ENCODE measurements around the gene YIF1A.
A peak's percentile ranks its signal among the peaks of the same experiment; 100 is the strongest.
"Not testable (repeated sequence)": the region's sequence is repeated elsewhere in the genome, so short reads cannot be mapped to it uniquely, and the experiment has no call there.

Gene YIF1A

DNA sequence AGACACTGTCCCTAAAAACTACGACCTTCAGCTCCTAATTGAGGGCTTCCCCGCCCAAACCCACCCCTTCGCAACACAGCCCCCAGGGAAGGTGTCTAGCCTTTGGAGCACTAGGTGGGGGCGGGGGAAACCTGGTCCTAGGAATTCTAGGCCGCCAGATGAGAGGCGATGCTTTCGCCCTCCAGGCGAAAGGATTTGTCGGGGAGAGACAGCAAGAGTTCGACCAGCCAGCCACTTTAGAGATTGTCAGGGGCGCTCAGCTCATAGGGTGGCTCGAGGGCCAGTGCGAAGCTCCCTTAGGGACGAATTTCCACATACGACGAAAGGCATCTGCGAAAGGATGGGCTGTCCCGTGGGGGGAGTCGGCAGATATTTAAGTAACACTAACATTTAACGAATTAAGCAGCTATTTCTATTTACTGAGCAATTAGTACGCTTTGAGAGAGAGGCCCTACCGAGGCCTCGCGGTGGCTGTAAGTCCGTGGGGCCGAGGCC, 22.6 kb upstream of the YIF1A start:
- no peak for DNase-seq

DNA sequence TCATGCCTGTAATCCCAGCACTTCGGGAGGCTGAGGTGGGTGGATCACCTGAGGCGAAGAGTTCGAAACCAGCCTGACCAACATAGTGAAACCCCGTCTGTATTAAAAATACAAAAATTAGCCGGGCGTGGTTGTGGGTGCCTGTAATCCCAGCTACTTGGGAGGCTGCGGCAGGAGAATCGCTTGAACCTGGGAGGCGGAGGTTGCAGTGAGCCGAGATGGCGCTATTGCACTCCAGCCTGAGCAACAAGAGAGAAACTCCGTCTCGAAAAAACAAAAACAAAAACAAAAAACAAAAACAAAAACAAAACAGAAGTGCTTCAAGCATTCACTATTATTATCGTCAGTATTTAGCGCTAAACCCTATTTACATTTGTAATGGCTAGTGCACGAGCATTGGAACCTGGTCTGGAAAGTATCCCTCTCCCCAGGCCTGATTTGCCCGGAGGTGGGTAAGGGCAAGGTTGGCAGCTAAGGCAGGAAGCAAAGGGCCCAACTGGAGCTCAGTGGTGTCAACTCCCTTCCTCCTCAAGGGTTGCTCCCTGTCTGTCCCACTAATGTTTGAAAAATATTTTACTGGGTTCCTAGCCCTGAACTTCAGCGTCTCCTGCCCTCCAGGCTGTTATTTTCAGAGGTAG, 22.0 kb upstream of the YIF1A start:
- DNase-seq = not testable (repeated sequence)

DNA sequence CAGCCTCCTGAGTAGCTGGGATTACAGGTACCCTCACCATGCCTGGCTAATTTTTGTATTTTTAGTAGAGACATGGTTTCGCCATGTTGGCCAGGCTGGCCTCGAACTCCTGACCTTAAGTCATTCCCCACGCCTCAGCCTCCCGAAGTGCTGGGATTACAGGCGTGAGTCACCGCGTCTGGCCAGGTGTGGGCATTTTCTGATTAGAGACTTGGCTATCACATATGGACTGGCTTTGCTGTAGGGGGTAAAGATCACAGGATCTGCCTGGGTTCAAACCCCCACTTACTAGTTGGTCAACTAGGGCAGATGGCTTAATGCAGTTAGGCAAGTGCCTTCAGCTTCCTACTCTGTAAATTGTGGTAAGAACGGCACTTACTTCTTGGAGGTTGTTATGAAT, 21.4 kb upstream of the YIF1A start:
- no peak for DNase-seq

DNA sequence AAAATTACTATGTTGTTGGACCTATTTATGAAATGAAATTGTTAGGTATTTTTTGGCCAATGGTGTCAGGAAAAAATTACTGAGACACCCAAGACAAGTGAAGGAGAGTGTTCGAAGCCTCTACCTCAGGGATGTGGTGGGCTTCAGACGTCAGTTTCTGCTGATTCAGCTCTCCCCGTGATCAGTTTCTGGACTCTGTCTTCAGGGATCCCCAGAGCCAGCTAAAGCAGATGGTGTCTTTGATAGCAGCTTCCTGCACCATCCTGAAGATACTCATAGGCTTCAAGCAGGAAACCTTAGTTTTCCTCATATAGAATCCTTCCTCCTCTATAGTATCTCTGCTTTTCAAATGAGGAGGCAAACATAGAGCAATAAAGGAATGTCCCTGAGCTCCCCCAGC, 20.5 kb upstream of the YIF1A start:
- no peak for DNase-seq

DNA sequence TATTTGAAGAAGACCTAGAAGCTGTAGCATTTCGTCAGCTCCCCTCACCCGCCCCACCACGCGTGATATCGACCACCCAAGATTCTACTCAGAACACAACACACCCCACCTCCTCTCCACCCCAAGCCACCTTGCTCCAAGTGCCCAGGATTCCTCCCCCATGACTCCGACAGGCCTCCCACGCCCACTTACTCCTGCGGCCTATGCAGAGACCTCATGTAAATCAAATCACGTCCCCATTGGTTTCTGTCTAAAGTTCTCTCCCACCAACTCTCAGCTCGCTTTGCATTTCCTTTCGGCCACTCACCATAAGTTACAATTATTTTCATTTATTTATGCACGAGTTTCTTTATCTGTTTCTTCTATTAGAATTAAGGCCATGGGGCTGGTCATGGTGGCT, 13.7 kb upstream of the YIF1A start:
- no peak for DNase-seq

DNA sequence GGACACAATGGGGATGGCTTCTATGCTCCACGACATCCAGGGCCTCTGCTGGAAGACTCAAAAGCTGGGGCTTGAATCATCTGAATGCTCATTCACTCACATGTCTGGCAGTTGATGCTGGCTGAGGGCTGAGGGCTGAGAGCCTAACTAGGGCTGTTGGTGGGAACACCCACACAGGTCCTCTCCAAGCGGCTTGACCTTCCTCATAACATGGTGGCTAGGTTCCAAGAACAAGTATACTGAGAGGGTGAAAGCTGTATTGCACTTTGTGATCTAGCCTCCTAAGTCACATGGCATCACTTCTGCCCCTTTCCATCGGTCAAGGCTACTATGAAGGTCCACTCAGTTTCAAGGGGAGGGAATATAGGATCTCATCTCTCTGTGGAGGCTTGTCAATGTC, 10.2 kb upstream of the YIF1A start:
- DNase-seq = no peak

DNA sequence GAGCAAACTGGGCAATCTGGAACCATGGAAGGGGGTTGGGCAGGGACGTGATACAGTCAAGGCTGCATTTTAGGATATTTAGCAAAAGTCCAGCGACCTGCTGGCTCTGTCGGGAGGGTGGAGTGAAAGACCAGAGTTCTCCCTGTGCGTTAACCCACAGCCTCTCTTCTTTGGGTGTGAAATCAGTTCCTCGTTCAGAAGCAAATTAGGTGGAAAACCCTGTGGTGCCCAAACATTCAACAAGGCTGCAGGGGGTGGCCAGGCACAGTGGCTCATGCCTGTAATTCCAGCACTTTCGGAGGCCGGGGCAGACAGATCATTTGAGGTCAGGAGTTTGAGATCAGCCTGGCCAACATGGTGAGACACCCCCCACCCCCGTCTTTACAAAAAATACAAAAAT, 8.7 kb upstream of the YIF1A start:
- DNase-seq = no peak

DNA sequence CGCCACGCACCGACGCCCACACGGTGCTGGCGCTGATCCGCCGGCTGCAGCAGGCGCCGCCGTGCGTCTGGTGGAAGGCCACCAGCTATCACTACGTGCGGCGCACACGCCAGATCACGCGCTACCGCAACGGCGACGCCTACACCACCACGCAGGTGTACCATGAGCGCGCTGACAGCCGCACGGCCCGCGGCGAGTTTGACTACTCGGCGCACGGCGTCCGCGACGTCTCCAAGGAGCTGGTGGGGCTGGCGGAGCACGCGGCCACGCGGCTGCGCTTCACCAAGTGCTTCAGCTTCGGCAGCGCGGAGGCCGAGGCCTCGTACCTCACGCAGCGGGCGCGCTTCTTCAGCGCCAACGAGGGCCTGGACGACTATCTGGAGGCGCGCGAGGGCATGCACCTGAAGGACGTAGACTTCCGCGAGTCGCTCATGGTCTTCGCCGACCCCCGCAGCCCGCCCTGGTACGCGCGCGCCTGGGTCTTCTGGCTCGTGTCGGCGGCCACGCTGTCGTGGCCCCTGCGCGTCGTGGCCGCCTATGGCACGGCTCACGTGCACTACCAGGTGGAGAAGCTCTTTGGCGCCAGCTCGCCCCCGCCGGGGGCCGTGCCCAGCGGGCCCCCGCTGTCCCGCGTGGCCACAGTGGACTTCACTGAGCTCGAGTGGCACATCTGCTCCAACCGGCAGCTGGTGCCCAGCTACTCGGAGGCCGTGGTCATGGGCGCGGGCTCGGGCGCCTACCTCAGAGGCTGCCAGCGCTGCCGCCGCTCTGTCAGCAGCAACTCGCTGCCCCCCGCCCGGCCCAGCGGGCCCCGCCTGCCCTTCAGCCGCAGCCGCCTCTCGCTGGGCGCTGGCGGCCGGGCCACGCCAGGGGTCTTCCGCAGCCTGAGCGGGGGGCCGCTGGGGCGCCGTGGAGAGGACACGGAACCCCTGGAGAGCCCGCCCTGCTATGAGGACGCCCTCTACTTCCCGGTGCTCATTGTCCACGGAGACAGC, 6.0 kb upstream of the YIF1A start:
- DNase-seq = no peak

DNA sequence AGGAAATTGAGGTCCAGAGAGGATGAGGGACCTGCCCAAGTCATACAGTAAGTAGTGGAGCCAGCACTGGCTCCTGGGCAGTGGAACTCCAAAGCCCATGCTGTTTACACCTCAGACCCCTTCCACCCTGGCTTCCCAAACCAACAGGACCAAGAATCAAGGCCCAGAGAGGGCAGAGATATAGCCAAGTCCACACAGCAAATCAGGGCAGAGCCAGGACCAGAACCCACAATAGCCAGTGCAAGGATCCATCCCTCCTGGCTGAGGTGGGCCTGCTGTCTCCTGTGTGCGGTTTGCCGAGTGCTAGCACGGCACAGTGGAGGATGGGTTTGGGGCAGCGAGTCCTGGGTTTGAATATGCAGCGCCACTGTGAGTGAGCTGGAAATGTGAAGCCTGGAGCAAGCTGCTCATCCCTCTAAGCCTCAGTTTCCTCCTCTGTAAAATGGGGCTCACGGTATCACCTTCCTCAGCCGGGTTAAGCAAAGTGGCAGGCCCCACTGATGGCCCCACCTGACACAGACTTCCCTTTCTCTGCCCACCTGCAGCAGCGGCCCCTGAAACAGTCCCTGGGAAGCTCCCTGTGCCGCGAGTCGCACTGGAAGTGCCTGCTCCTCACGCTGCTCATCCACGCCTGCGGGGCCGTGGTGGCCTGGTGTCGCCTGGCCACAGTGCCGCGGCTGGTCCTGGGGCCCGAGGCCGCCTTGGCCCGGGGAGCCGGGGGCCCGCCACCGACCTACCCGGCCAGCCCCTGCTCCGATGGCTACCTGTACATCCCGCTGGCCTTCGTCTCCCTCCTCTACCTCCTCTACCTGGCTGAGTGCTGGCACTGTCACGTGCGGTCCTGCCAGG, 5.1 kb upstream of the YIF1A start:
- DNase-seq = no peak

DNA sequence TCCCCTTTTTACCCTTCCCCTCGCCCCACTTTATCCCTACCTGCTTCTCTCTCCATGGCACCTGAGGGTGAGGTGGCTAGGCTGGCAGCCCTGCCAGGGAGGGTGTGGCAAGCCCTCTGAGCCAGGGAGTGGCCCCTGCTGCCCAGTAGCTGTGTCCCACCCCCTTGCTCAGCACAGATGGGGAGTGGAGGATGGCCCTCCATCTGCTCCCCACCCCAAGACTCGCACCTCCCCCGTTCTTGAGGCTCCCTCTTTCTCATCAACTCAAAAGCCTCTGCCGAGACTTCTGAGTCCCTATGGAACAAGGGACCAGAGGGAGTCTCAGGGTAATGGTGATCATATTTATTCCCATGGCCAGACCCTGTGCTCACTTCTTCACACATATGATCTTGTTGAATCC, 4.4 kb upstream of the YIF1A start:
- DNase-seq = no peak

DNA sequence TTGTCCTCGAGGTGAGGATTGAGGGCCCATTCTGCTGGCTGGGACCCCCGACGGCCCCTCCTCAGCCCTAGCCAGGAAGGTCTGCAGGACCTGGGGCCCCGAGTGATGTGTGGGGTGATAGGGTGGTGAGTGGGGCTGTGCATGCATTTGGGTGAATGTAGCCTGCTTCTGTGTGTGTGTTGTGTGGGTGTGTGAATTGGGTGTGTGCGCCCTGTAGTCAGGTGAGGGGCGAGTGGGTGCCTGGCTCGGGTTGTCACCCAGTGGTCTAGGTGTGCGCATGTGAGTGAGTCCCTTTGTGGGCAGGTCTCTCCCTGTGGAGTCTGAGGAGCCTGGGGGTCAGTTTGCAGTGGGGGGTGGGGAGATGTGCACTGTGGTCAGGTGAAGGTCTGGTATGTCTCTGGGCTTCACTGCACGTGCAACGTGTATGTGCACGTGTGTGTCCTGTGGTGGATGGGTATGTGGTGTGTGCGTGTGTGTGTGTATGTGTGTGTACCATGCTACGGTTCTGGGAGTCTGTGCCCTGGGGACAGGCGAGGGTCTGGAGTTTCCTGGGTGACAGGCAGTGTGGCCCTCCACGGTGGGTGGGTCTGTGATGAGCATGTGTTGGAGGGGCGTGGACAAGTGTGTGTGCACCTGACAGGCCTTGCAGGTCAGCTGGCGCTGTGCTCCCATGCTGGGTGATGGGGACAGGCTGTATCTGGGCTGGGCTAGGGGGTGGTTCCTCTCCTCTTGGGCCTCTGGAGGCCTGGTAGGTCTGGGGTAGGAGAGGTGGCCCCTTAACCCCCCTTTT, 3.8 kb upstream of the YIF1A start:
- DNase-seq = no peak

DNA sequence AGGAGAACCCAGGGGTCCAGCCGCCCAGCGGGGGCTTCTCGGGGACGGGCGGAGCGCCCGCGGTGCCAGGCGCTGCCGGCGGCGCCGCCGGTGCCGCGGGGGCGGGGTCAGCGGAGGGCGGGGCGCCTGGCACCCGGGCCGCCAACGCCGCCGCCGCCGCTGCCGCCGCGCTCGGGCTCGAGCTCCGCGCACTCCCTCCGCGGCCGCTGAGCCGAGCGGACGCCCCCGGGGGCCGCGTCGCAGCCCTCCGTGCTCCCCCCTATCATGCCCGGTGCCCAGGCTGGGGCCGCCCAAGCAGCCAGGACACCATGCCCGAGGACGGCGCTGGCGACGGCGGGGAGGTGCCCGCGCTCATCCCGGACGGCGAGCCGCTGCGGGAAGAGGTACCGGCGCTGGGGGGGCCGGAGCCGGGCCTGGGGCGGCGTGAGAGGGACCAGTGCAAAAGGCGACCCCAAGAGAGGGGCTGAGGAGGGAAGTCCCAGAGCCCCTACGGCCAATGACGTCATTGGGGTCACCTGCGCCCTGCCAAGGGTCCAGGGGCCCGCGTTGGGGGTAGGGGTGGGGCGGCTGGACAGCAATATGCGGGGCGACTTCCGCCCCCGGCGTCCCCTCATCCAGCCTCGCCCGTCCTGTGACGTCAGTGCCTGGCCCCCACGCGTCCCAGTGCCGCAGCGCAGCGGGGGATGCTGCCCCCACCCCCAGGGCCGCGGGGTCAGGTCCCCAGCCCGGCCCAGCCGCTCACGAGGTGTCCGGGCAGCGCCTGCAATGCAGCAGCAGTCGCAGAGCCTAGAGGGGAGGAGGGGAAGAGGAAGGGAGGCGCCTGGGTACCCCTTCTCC, 3.0 kb upstream of the YIF1A start, which contains the start of gene TMEM151A:
TSS of gene TMEM151A (plus strand) at position 189 of the 837 bp plus-strand sequence. CDS start at position 309, 120 bp downstream.
- no peak for DNase-seq

DNA sequence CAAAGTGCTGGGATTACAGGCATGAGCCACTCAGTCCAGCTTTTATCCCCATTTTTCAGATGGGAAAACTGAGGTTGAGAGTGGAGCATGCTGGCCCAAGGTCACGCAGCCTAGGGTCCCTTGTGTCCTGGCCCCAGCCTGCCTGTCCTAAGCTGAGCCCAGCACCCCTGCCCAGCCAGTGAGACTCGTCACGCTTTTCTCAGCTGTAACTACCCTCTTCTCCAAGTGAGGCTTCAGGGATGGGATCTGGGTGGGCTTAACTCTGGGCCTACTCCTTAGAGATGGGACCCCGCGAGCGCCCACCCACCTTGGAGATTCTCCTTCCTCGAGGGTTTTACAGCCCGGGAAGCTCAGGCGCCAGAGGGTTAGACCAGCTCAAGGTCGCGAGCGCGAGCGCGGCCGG, 2.4 kb upstream of the YIF1A start:
- DNase-seq = no peak

DNA sequence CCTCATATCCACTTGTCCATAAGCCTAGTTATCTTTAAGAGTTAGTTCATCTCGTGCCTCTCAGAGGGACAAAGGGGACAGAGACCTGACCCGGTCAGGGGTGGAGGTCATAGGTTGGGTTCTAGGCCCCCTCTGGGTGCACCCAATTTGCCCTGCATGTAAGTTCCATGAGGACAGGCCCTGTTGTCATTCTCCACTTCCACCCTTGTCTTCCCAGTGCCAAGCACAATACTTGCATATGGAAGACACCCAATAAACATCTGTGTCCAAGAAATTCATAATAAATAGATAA, 1.3 kb upstream of the YIF1A start:
- no peak for DNase-seq

DNA sequence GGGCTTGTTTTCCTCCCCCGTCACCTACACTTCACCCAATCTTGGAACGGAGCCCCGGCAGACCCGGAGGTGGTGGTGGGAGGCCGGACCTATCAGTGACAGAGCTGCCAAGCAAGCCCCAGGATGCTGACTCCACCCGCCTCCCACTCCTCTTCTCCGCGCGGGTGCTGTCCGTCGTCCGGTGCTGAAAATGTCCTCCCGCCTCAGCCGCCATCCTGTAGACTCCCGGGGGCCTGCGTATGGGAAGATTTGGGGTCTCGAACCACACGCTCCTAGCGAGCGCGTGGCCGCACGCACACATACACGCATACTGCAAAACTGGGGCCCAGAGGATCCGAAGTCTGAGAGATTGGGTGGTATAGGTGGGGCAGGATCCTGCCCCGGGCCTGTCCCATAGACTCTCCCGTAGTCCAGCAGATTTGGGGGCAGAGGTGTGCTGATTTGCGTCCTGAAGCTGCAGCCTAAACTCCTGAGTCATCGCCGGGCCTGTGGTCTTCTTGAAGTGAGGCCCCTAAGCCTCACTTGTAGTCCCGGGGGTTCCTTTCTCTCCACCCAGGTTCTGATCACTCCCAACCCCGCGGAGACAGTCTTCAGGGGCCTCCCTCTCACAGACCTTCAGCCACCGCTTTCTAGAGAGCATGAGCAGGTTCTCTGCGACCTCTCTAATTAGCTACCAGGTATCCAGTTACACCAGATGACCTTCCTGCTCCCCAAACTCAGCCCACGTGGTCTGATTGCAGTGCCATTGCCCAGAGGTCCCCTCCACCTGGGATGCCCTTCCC, 796 bp upstream of the YIF1A start:
- peak; percentile 45 for DNase-seq

DNA sequence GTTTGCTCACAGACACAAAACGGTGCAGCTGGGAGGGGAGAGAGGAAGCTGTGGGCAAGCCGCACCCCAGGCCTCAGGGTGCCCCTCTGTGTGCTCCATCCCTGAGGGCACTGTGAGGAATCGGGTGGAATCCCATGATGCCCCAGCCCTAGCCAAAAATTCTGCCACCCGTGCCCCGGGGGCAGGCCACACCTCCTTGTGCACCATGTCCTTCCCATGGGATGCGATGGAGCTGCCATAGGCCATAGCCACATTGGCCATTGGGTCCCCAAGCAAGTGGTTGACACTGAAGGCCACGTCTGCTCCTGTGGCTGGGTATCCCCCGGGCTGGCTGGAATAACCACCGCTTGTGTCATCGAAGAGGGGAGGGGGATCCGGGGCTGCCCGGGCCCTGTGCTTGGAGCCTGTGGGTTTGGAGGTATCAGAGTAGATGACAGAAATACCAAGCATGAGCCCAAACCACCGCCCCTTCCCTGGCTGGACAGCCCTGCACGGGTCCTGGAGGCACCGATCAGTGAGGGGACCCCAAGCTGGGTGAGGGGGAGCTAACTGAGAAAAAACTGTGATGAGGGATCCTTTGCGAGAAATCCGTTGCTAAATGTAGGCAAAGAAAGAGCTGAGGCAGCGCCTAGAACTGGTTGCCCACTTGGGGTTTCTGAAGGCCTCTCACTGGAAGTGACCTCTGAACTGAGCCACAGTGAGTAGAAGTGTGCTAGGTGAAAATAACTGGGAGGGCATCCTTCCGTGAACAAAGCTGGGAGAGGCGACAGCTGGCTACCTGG, 863 bp downstream of the YIF1A start:
- DNase-seq = peak; percentile 17

DNA sequence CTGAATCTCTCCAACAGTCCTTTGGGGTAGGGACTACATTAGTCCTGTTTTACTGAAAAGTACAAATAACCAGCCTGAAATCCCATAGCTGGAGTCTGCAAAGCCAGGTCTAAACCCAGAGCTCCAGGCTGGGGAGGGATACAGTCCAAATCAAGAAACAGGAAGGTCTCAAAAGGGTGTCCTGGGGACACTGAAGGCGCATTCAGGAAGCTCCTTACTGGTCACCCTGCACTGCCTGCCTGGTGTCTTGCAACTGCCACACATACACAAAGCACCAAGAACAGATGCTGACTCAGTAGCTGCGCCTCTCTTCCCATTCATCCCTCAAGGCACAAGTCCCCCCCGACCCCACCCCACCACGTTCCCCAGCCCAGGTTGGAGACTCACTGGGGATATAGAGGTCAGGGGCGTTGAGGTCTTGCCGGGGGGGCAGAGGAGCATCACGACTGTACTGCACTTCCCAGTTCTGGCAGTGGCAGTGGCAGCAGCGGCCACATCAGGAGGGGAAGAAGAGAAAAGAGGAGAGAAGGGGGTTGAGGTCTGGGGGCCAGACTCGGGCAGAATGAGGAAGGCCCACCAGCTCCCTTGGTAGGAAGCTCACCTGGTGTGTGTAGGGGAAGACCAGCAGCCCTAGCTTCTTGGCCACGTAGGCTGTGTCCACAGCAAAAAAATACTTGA, 1.6 kb downstream of the YIF1A start:
- DNase-seq = no peak

DNA sequence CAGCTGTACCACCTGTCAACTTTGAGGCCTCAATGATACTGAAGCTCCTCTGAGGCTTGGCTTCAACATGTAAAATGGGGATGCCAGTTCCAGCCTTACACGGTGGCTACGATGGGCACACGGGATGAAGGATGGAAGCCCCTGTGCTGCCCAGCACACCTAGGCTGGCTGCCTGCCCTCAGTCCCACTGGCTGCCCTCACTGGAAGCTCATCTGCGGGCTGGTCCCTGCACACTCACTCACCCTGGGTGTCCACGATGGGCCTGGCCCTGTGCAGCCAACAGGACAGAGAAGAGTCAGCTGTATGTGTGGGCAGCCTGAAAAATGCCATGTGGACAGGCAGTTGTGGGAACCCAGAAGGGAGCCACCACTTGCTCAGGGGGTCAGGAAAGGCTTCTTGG, 2.2 kb downstream of the YIF1A start:
- no peak for DNase-seq

DNA sequence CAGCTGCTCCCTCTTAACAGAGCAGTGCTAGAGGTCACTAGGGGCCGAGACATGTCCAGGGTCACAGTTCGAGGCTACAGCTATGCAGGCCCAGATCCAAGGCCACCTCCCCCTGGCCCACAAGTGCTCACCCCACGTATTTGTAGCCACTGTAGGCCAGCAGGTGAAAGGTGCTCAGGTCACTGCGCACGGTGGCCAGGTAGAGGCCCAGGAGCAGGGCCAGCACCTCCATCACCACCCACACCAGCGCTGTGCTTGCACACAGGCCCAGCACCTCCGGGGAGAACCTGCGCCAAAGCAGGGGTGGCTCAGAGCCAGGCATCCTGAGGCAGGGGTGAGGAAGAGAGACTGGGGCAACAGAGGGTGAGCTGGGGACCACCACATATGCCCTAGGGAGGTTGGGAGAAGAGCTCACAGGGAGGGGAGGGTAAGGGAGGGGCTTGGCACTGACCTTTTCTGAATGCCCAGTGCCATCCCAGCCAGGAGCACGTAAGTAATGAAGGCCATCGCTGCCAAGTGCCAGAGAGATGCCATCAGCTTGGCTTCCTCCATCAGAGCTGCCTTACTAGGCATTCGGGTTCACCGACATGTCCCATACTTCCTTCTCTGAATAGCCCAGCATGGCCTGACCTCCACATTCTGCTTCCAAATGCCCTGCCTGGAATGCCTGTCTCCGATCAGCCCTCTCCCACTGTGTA, 3.5 kb downstream of the YIF1A start:
- DNase-seq = no peak

Measured in DMS79 treated with DMSO at 0.1 percent for 48 hours (cell line).